Measurements from ENCODE around the gene WDR47.
"Not testable (repeated sequence)": the region's sequence is repeated elsewhere in the genome, so short reads cannot be mapped to it uniquely, and the experiment has no call there.

WDR47 gene

GRCh38 chr1:109067883-109068282, 26.0 kb upstream of the WDR47 start:
- no peak for DNase-seq (ENCODE audit: extremely low read depth, low read depth)
- TF ChIP-seq CTCF (IDR thresholded peaks at IDR 0.05; ENCODE audit: low read depth, low read length), result no peak

- no peak for TF ChIP-seq CTCF (IDR thresholded peaks at IDR 0.05; ENCODE audit: low read depth, low read length)
These were observed 23.2 kb upstream of the WDR47 start for GRCh38 chr1:109065137-109065536.

GRCh38 chr1:109061183-109061582, 19.3 kb upstream of the WDR47 start:
- TF ChIP-seq CTCF (IDR thresholded peaks at IDR 0.05; ENCODE audit: low read depth, low read length), result no peak
- no peak for DNase-seq (ENCODE audit: extremely low read depth, low read depth)

More at GRCh38 chr1:109065137-109065536, 23.2 kb upstream of the WDR47 start:
- no peak for DNase-seq (ENCODE audit: extremely low read depth, low read depth)

GRCh38 chr1:109060707-109061106, 18.8 kb upstream of the WDR47 start:
- no peak for DNase-seq (ENCODE audit: extremely low read depth, low read depth)
- no peak for TF ChIP-seq CTCF (IDR thresholded peaks at IDR 0.05; ENCODE audit: low read depth, low read length)

- TF ChIP-seq CTCF (IDR thresholded peaks at IDR 0.05; ENCODE audit: low read depth, low read length), result no peak
These were observed 17.1 kb upstream of the WDR47 start for GRCh38 chr1:109059026-109059425.

GRCh38 chr1:109056064-109056463, 14.2 kb upstream of the WDR47 start:
- DNase-seq (ENCODE audit: extremely low read depth, low read depth), result no peak
- TF ChIP-seq CTCF (IDR thresholded peaks at IDR 0.05; ENCODE audit: low read depth, low read length), result no peak

More at GRCh38 chr1:109059026-109059425, 17.1 kb upstream of the WDR47 start:
- DNase-seq (ENCODE audit: extremely low read depth, low read depth), result no peak

- DNase-seq (ENCODE audit: extremely low read depth, low read depth), result not testable (repeated sequence)
These were observed 10.2 kb upstream of the WDR47 start for GRCh38 chr1:109052145-109052544.

- no peak for TF ChIP-seq CTCF (IDR thresholded peaks at IDR 0.05; ENCODE audit: low read depth, low read length)
- no peak for DNase-seq (ENCODE audit: extremely low read depth, low read depth)
These were observed 8.5 kb upstream of the WDR47 start for GRCh38 chr1:109050228-109050995.
